ENCODE measurements around the gene BFSP2.

- TF ChIP-seq, protein P1, sequence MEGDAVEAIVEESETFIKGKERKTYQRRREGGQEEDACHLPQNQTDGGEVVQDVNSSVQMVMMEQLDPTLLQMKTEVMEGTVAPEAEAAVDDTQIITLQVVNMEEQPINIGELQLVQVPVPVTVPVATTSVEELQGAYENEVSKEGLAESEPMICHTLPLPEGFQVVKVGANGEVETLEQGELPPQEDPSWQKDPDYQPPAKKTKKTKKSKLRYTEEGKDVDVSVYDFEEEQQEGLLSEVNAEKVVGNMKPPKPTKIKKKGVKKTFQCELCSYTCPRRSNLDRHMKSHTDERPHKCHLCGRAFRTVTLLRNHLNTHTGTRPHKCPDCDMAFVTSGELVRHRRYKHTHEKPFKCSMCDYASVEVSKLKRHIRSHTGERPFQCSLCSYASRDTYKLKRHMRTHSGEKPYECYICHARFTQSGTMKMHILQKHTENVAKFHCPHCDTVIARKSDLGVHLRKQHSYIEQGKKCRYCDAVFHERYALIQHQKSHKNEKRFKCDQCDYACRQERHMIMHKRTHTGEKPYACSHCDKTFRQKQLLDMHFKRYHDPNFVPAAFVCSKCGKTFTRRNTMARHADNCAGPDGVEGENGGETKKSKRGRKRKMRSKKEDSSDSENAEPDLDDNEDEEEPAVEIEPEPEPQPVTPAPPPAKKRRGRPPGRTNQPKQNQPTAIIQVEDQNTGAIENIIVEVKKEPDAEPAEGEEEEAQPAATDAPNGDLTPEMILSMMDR (IDR thresholded peaks at IDR 0.05; ENCODE audit: low read length), result no peak
- no peak for TF ChIP-seq EZH2 (optimal IDR thresholded peaks at IDR 0.05; ENCODE audit: low read depth, low read length)
Observed at GRCh38 chr3:133460809-133461208, 61.0 kb downstream of the BFSP2 start.

Measured in MM.1S (cell line).